Hippocampal formation (tissue), 2 donors: Measurements from ENCODE around the gene DDX41.
"Not testable (repeated sequence)": the region's sequence is repeated elsewhere in the genome, so short reads cannot be mapped to it uniquely, and the experiment has no call there.

Experiments
- DNase-seq, 2 donors: peaks; one replicate each; lab custom pipeline; 2025; lab: John Stamatoyannopoulos, UW

Gene DDX41

DNA sequence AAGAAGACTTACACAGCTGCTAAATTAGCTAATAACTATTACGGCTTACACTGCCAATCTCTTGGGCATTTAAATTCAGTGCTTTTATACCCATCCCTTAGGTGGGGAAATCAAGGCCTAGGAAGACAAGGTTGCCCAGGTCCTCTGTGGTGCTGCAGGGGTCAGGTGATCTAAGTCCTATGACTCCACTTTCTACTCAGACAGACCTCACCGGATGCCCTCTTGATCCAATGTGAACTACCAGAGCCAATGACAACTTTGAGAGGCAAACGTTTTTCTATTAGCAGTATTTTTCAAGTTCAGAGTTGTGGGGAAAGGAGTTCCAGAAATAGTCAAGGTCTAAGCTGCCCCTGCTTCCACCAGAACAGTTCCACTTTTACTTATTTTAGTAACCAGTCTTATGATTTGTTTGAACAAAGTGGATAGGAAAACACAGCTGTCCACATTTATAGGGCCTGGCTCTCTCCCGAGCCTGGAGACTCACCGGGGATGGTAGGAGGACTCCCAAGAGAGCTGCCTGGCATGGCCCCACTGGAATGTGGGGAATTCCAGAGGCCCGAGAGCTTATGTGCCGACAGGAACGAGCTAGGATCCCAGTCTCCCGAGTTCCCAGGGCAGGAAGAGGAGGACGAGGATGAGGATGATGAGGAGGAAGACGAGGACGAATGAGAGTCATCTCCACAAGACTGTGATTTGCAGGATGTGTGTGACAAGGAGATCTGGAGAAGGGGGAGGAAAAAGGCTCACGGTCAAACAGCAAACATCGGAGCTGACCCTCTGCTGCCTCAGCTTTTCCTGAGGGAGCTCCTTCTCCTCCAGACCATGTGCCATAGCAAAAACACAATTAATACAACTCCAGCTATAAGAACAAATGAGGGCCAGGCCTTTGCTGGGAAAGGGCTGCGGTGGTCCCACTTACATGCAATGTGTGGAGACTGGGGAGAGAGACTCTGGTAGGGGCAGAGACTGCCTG lies 20.9 kb upstream of the DDX41 start:
- no peak for DNase-seq

DNA sequence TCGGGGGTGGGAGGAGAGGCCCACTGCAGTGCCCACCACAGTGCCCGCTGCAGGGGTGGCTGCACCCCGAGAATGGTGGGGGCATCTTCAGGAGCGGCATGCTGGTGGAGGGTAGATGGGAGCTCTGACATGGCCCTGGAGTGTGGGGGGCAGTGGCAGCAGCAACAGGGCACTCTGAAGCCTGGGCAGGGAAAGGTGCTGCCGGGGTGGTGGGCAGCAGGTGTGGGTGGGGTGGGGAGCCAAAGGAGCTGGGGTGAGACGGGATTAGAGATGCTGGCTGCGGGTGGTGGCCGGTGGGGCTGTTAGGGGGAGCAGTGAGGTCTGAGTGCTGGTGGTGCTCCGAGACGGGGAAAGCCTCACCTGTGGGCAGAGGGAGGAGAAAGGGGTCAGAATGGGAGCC lies 19.6 kb upstream of the DDX41 start:
- DNase-seq: no peak

DNA sequence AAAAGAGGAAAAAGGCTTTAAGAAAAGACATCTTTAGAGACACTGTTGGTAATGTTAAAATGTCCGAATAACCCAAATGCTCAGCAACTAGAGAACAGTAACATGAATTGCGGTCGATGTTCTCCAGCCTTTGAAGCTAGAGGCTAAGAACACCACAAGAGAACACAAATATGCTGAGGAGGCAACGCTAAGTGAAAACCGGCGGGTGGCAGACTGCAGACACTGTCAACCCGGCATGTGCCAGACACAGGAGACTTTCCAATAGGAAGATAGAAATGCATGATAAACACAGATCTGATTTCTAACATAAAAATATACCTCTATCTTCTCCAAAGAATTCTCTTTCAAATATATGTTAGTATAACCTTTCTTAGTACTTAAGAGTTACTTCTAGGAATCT lies 18.4 kb upstream of the DDX41 start:
- no peak for DNase-seq

DNA sequence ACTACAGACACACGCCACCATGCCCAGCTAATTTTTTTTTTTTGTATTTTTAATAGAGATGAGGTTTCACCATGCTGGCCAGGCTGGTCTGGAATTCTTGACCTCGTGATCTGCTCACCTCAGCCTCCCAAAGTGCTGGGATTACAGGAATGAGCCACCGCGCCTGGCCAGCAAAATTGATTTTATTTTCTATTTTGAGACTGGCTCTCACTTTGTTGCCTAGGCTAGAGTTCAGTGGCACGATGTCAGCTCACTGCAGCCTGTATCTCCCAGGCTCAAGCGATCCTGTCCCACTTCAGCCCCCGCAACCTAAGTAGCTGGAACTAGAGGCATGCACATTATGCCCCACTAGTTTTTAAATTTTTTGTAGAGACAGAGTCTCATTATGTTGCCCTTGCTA lies 17.7 kb upstream of the DDX41 start:
- DNase-seq: not testable (repeated sequence)

DNA sequence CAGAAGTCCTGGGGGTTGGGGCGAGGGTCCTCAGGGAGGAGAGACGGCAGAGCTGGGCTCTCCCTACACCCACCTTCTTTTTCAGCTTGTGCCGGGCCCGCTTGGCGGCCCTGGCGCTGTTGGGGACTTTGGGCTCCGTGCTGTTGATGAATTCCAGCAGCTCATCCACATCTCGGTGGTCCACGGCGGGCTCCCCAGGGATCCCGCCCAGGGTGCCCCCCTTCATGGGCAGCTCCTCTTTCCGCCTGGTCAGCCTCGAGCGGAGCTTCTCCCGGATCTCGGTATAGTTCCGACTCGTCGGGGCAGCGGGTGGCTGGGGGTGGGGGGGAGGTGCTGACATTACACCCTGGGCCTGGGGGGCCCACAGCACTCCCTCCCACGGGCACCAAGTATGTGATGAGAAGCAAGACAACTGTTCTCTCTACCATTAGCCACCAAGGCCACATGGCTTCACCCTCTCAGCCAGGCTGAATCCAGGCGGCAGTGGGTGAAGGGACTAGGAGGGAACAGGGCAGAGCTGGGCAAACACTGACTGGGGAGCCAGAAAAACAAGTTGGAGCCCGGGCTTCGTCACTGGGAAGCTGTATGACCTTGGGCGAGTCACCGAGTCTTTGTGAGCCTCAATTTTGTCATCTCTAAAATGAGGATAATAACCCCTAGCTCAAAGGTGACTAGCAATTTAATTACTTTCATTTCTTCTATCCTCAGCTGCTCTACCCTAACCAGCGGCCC lies 14.6 kb upstream of the DDX41 start:
- no peak for DNase-seq

DNA sequence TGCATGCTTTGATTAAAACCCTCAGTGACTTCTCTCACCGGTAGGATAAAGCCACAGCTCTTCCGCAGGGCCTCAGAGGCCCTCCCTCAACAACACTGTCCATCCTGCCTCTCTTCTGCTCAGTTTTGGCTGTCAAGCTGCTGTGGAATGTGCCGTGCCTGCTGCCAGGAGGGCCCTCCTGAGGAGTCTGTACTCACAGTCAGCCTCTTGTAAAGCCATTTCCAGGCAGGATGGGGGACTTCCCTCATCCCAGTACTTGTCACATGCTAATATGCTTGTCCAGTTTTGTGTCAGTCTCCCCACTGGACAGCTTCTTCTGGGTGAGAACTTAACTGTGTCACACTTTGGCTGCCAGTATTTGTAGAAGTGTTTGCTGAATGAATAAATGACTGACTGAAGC lies 13.9 kb upstream of the DDX41 start:
- no peak for DNase-seq

DNA sequence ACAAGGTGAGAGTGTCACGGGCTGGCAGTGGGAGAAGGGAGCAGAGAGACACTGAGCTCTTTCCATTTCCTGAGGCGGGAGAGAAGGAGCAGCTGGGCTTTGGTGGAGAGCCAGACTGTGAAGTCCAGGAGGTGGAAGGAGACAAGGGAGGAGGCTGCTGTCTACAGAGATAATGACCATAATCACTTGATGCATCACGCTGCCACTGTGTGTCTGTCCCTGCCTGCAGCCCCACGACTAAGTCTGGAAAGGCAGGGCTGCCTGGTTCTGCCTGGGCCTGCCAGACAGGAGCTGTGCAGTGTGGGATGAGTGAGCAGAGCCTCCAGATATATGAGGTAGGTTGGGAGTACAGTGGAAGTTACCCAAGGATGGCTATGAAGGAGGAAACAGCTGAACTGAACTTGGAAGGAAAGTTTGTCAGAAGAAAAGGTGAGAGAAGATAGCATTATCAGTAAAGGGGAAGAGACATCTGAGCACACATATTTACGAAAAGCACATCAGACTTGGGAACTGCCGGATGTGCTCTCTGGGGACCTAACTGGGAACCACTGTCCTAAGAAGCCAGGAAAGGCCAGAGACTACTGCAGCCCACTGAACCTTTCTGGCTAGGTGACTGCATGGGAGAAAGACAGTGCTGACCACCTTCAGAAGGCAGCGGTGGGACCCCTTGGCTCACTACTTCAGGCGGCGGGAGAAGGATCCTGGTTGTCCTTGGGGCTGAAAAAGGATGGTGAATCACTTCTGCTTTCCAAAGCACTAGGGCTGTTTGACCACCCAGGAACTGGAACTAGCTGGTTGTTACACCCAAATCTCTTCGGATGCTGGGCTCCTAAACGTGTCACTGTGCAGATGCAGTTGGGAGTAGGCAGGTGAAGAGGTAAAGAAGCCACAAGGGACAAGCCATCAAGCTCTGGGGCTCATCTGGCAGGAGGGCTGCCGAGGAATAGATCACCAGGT lies 12.8 kb upstream of the DDX41 start:
- no peak for DNase-seq

DNA sequence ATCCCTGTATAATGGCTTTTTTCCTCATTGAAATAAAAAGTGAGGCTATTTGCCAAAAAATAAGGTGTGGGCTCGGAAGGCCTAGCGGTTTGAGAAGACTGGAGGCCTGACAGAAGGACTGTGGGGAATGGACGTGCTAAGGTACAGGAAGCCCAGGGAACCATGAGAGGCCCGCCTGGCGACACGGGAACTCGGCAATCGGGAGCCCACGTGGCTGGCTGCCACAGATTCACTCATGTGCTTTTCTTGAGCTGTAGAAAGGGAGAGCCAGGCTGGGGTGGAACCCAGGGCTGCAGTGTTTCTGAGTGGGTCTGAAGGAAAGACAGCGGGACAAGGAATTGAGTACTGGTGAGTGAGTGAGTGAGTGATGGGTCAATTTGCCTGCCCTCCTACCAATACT lies 11.9 kb upstream of the DDX41 start:
- no peak for DNase-seq

DNA sequence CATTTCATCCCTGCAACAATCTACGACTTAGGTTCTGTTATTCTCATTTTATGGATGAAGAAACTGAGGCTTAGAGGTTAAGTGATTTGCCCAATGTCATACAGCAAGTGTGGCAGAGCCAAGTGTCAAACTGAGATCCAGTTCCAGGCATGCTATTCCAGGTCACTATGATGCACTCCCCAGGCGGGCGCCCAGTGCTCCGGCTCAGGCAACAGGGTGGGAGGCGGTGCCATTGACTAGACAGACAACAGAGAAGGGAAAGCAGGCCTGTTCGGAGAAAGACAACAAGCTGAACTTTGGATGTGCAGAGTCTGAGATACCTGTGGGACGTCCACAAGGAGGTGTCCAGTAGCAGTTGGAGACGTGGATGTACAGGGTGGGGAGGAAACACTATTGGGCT lies 10.8 kb upstream of the DDX41 start:
- DNase-seq: no peak

DNA sequence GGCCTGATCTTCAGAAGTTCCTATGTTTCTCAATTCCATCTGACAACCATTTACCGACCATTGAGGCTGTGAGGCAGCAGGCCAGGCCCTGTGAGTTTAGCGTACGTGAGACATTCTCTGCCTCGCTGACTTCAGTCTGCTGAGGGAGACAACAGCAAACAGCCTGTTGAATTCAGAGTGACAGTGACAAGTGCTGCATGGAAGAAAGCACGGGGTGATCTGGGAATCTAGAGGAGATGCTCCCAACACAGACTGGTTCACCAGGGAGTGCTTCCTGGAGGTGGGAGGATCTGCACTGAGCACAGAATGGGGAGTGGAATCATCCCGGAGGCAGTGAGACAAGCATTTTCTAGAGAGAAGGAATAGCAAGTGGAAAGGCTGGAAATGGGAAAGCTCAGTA lies 10.0 kb upstream of the DDX41 start:
- DNase-seq: no peak

DNA sequence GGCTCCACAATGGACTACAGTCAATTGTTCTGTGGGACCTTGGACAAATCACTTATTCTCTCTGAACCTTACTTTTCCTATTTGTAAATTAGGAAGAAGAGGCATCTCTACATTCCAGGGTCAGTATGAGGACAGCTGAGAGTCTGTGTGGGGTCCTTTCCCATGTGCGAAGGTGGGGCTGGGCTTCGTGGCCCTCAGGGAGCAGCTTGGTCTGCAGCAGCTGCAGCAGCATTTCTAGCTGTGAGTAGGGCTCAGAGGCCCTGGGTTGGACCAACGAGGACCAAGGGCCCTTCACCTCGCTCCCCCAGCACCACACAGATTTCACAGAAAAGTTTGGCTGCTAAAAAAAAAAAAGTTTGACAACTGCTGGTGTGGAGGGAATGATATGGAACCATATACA lies 9.4 kb upstream of the DDX41 start:
- no peak for DNase-seq

DNA sequence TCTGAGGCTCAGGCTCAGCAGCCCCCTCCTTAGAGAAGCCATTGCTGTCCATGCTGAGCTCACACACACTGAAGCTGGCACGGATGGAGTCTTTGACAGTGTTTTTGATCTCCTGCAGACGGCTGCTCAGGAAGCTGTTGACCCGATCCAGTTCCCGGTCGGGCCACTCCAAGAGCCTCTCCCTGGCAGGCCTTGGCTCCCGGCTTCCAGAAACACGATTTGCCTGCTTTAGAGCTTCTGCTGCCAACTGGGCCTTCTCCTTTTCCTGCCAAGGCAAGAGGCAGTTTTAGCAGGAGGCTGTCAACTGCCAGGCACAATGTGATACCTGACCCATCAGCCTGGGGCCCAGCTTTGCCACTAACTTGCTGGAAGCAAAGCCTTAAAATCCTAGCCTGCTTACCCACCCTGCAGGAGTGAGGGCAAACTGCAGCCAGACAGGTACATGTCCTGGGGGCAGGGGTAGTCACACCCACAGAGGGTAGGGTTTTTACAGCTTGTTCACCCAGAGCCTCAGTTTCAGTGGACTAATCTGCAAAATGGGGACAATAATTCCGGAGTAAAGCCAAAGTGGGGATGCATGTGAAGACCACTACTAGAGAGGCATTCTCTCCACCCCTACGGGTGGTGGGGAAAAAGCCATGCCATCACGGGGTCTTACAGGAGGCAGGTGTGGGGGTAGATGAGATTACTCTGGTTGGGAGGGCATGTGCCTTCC lies 8.3 kb upstream of the DDX41 start:
- no peak for DNase-seq

DNA sequence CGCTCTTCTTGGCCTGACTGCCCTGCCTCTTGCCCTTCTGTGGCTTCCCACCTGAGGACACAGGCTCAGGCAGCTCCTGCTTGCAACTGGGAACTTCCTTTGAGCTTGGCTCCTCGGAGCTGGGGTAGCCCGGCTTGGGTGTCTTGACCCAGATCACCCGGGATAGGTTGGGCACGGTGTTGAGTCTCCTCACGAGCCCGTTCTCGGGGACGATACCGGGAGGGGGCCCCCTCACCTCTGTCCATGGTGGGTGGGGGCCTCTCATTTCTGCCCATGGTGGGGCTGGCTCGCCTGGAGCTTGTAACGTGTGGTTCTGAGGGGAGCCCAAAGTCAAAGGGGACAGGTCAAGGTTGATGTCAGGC lies 7.8 kb upstream of the DDX41 start:
- no peak for DNase-seq

DNA sequence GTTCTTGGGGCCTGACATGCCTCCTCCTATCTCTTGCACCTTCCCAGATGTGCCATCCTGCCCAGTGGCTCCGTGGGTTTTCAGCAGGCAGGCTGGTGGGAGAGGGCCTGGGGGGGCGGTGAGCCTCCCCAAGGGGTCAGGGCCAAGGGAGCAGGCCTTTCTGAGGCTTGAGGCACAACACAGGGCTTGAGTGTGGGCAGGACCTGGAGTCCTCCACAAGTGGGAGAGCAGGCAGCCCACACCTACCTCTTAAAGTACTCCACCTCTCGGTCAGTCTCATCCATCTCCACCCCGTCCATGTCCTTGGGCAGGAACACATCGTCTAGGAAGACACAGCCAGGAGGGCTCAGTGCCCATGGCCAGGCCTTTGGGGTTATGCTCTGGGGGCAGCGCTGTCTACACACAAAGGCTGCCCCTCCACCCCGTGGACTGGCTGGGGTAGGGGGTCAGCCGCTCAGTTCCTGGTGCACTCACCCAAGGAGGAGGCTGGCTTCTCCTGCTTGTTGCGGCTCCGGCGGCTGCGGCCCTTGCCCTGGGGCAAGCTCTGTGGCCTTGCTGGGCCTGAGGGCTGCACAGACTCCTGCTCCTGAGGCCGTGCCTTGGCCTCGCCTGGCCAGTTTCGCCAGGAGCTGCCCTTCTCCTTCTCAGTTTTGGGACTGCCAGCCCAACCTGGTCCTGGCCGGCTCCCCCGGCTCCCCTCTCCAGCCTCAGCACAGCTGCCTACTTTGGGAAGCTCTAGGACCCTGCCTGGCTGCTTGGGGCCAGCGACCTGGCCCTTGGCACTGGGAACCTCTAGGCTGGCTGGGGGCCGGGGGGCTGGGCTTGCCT lies 7.2 kb upstream of the DDX41 start:
- DNase-seq: no peak

DNA sequence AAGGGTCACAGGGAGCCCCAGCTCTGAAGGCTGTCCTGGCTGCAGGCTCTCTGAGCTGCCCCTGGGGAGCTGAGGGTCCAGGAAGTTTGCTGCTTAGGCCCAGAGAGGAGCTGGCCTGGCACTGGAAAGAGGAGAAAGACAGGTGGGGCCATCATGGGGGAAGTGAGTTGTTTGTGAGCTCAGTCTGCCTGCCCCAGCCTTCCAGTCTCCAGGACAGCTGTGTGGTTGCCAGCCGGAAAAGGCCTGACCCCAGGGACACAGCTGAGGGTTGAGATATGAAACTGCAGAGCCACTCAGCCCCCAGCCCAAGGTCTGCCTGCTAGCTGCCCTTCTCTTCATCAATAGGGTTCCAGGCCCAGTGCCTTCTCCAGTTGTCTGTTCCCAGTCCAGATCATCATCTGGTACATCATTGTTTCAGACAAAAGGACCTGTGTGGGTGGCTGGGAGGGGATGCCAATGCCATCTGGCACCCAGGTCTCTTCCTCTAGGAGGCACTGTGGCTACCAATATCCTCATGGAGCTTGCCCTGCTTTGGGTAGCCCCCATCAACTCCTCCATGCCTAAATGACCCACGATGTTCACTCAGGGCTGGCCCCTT lies 4.3 kb upstream of the DDX41 start:
- no peak for DNase-seq

DNA sequence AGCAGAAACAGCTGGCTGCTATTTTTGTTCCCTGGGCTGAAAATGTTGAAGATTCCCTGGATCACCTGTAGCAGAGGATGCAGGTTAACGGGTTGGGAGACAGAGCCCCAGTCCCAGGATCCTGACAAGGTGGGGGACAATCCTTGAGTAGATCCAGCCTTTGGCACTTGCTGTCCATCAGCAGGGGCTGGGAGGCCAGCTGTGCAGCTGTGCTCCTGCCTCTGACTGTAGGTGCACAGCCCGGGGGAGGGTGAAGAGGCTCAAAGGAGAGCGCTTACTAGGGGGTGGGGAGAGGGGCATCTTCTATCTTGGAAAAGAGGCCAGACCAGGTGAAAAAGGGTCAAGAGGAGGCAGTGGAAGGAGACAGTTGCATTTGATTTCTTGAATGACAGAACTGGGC lies 3.5 kb upstream of the DDX41 start:
- no peak for DNase-seq

DNA sequence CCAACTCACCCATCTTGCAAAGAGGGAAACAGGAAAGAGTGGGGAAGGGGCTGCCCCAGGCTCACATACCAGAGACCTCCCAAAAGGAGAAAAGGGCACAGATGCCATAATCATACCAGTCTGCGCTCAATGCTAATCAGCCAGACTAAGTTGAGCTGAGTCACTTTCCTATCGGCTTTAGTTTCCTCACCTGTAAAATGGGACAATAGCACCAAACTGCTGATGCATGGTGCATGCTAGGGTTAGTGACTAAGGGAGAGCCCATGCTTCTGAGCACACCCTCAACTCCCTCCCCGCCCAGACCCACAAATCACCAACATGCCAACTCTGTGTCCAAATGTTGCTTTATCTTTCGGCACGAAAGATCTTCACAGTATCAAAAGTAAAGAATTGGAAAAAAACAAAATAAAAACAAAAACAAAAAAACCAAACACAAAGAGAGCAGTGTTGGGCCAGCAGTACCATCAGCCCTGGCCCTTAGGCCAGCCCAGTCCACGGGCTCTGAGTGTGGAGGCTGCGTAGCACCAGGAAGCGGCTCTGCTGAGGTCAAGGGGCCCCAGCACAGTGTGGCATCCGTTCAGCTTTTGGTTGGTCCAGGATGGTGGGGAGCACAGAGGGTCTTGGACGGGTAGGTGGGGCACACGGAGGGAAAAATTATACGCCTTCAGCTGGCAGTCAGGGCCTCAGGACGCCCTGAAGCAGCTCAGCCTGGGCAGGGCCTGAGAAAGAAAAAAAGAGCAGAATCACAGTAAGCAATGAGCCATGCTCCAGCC lies 2.9 kb upstream of the DDX41 start:
- DNase-seq: no peak

DNA sequence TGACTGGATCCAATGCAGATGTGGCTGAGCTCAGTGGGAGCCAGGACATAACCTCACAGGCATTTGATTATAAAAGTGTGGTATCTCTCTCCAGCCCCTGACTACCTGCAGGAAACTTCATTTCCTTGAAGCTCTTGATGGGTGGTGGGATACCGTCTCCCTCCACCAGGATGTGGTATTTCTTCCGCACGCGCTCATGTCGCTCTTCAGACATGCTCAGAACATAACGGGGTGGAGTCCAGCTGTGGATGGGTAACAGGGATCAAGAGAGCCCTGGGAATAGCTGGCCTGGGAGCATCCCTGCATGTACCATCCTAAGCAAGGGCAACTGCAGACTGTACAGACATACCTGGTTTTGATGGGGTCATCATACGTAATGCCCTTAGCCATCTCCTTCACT lies 1.2 kb downstream of the DDX41 start:
- no peak for DNase-seq

DNA sequence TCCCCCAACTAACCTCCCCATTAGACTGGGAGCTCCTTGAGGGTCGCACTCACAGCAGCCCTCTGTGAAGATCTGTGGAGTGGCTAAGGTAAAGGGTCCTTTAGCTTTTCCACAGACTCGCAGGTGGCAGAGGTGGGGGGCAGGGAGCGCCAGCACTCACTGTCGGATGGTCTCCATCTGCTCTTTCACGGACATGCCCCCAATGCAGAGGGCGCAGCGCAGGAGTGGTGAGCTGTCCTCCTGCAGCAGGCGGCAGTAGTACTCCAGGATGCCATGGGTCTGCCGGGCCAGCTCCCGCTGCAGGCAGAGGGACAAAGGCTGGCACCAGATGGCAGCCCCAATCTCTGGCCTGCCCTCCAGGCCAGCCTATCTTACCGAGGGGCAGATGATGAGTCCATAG lies 2.2 kb downstream of the DDX41 start:
- no peak for DNase-seq

DNA sequence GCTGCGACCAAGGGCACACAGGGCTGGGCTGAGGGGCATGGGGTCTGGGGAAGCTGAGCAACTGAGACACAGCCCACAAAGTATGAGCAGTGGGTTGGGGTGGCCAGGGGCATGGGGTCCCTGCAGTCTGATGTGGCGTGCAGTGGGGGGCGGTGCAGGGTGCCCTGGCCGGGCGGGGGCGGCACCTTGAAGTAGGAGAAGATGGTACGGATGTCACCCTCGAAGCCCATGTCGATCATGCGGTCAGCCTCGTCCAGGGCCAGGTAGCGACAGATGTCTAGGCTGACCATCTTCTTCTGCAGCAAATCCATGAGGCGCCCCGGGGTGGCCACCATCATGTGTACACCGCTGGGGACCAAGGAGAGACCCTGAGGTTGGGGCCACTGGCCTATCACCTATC lies 3.3 kb downstream of the DDX41 start:
- DNase-seq: no peak
